ENCODE data around the gene RPS19. TPM values are rescaled to one million over a fixed set of nuclear protein-coding genes. Genes with fewer than 3 reads are reported as not detected.

Gene RPS19
- total and polyA plus RNA-seq, 4 donors: 1,039 to 4,419 (median 1,839) TPM

DNA sequence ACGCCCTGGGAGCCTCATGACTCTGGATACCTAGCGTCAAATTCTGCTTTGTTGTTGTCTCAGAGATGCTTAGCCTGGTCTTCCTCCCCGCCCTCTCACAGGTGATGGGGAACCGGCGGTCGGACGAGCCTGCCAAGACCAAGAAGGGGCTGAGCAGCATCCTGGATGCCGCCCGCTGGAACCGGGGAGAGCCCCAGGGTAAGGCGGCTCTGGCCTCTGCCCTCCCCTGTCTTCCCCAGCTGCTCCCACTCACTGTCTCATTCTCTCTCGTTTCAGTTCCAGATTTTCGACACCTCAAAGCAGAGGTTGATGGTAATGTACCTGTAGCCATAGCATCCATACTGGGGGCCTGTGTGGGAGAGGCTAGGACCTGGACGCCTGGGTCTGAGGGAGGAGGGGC lies 34.3 kb downstream of the RPS19 start:
- no peaks in the 10 kb centered on the region for H3K9me3 ChIP-seq (ENCODE audit: control insufficient read depth in 4 of 4, insufficient read depth in 3 of 4, low read length in 3 of 4)
- H3K4me1 ChIP-seq (ENCODE audit: control insufficient read depth in 5 of 5, insufficient read depth in 5 of 5, low read length in 5 of 5): peaks cover 0 to 1% (median 0%) of the 10 kb centered on the region in 5 donors
- no peak for ATAC-seq (ENCODE audit: insufficient read depth, low FRiP score)
- H3K4me3 ChIP-seq: no peak overlapping the region
- no peak overlapping the region for H3K27ac ChIP-seq (ENCODE audit: low read depth in 1 of 2, low read length in 1 of 2)
- H3K27me3 ChIP-seq (ENCODE audit: control insufficient read depth in 3 of 3, insufficient read depth in 3 of 3, low read length in 2 of 3): no peaks in the 10 kb centered on the region
- WGBS, 2 donors: 87 to 92% methylated on average over 14 of the region's 14 CpGs
- DNase-seq: no peak
- H3K36me3 ChIP-seq (ENCODE audit: control insufficient read depth in 4 of 4, insufficient read depth in 4 of 4, low read length in 4 of 4): peaks cover 5 to 70% (median 12%) of the 10 kb centered on the region in 4 donors
- no peak overlapping the region for H3K9ac ChIP-seq (ENCODE audit: insufficient read depth in 1 of 2, low read length in 2 of 2)
- TF ChIP-seq, protein P1, sequence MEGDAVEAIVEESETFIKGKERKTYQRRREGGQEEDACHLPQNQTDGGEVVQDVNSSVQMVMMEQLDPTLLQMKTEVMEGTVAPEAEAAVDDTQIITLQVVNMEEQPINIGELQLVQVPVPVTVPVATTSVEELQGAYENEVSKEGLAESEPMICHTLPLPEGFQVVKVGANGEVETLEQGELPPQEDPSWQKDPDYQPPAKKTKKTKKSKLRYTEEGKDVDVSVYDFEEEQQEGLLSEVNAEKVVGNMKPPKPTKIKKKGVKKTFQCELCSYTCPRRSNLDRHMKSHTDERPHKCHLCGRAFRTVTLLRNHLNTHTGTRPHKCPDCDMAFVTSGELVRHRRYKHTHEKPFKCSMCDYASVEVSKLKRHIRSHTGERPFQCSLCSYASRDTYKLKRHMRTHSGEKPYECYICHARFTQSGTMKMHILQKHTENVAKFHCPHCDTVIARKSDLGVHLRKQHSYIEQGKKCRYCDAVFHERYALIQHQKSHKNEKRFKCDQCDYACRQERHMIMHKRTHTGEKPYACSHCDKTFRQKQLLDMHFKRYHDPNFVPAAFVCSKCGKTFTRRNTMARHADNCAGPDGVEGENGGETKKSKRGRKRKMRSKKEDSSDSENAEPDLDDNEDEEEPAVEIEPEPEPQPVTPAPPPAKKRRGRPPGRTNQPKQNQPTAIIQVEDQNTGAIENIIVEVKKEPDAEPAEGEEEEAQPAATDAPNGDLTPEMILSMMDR (IDR thresholded peaks at IDR 0.05; ENCODE audit: control extremely low read depth, extremely low read depth): no peak

DNA sequence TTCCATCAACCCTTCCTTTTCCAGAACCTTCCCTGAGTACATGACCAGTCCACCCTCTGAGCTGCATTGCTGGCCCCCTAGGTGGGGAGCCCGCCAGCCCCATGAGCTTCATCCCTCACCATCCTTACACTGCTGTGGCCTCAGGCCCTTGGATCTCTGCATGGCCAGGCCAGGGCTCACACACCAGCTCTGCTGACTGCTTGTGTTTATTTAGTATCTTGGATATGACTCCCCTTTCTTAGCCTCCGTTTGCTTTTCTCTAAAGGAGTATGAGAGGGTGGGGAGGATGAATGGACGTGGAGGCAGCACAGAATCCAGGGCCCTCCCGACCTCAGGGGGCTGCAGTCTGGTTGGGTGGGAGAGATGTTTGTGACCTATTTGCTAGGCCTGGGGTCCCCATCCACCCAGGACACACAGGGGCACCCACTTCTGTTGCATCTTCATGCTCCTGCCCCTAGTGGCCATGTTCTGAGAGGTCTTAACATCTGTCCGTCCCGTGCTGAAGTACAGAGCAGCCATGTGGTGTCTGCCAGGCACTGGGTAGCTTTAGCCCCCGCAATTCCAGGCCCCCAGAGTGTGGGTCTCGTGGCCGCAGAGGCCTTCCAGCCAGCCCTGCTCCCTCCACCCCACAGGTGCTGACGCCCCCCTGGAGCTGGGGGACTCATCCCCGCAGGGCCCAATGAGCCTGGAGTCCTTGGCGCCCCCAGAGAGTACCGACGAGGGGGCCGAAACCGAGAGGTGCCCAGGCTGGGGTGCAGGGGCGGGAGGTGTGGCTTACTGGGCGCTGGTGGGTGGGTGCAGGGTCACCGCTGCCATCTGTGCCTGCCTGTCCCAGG lies 35.9 kb downstream of the RPS19 start:
- WGBS, 2 donors: 86 to 90% methylated on average over 19 of the region's 19 CpGs
- Histone ChIP-seq H3K27me3 (ENCODE audit: control insufficient read depth in 3 of 3, insufficient read depth in 3 of 3, low read length in 2 of 3) (no peaks in the 10 kb centered on the region), H3K4me3 (no peak overlapping the region), H3K27ac (ENCODE audit: low read depth in 1 of 2, low read length in 1 of 2) (no peak overlapping the region), H3K4me1 (ENCODE audit: control insufficient read depth in 5 of 5, insufficient read depth in 5 of 5, low read length in 5 of 5) (peaks cover 0 to 1% (median 0%) of the 10 kb centered on the region in 5 donors), H3K36me3 (ENCODE audit: control insufficient read depth in 4 of 4, insufficient read depth in 4 of 4, low read length in 4 of 4) (peaks cover 5 to 71% (median 17%) of the 10 kb centered on the region in 4 donors), H3K9ac (ENCODE audit: insufficient read depth in 1 of 2, low read length in 2 of 2) (no peak overlapping the region), H3K9me3 (ENCODE audit: control insufficient read depth in 4 of 4, insufficient read depth in 3 of 4, low read length in 3 of 4) (no peaks in the 10 kb centered on the region)
- no peak for DNase-seq
- no peak for ATAC-seq (ENCODE audit: insufficient read depth, low FRiP score)
- TF ChIP-seq, protein P1 (IDR thresholded peaks at IDR 0.05; ENCODE audit: control extremely low read depth, extremely low read depth): no peak

- TF ChIP-seq, protein P1 (IDR thresholded peaks at IDR 0.05; ENCODE audit: control extremely low read depth, extremely low read depth): no peak
- Histone ChIP-seq H3K9ac (ENCODE audit: insufficient read depth in 1 of 2, low read length in 2 of 2) (no peak overlapping the region), H3K9me3 (ENCODE audit: control insufficient read depth in 4 of 4, insufficient read depth in 3 of 4, low read length in 3 of 4) (no peaks in the 10 kb centered on the region), H3K4me1 (ENCODE audit: control insufficient read depth in 5 of 5, insufficient read depth in 5 of 5, low read length in 5 of 5) (peaks cover 0 to 1% (median 0%) of the 10 kb centered on the region in 5 donors), H3K27ac (ENCODE audit: low read depth in 1 of 2, low read length in 1 of 2) (no peak overlapping the region), H3K27me3 (ENCODE audit: control insufficient read depth in 3 of 3, insufficient read depth in 3 of 3, low read length in 2 of 3) (no peaks in the 10 kb centered on the region), H3K4me3 (no peak overlapping the region), H3K36me3 (ENCODE audit: control insufficient read depth in 4 of 4, insufficient read depth in 4 of 4, low read length in 4 of 4) (peaks cover 5 to 74% (median 18%) of the 10 kb centered on the region in 4 donors)
- DNase-seq (no peak), ATAC-seq (ENCODE audit: insufficient read depth, low FRiP score) (no peak)
- 77% methylated on average over 1 of the region's 1 CpG; no CpG with 5 or more reads in 1 of the 2 donors for WGBS, 2 donors
Observed at GRCh38 chr19:41896581-41896942, 36.5 kb downstream of the RPS19 start.

Data from lung (tissue), 12 donors.